Gastrocnemius medialis (tissue), 4 donors: ENCODE data around the gene PPP2R5C. TPM values are rescaled to one million over a fixed set of nuclear protein-coding genes. Genes with fewer than 3 reads are reported as not detected.

Source experiments
- ATAC-seq, 2 donors: fragments of 150-250 bp; one replicate each; pipeline ENCODE4 v1.9.1; 2016
- DNase-seq, 2 donors: peaks; one replicate each; pipeline ENCODE4 v3.0.0-alpha.2; 2019
- H3K27ac ChIP-seq, 4 donors: fragments of 200-600 bp; sonication (generic); 1 replicate in 1 of 4; 2 replicates in 3 of 4; pipeline ENCODE4 v1.5.1; 2016 to 2018; ENCODE audit warnings: mild to moderate bottlenecking in 2 of 4, moderate library complexity in 1 of 4
- H3K27me3 ChIP-seq, 3 donors: fragments of 200-600 bp; sonication (generic) in 2 of 3; 1 replicate in 1 of 3; 2 replicates in 2 of 3; pipeline versions ENCODE4 v1.5.1 to v1.6.0; 2016 to 2019; ENCODE audit warnings: mild to moderate bottlenecking in 1 of 3, moderate library complexity in 1 of 3
- H3K36me3 ChIP-seq, 2 donors: fragments of 200-600 bp; sonication (generic) in 1 of 2; one replicate each; pipeline ENCODE4 v1.5.1; 2017 to 2018
- H3K4me1 ChIP-seq, 2 donors: fragments of 200-600 bp; sonication (generic) in 1 of 2; one replicate each; pipeline ENCODE4 v1.5.1; 2016 to 2017; ENCODE audit warnings: mild to moderate bottlenecking in 2 of 2
- H3K4me3 ChIP-seq, 4 donors: fragments of 200-600 bp; sonication (generic) in 3 of 4; 1 replicate in 1 of 4; 2 replicates in 3 of 4; pipeline ENCODE4 v1.5.1; 2016 to 2019; ENCODE audit warnings: mild to moderate bottlenecking in 2 of 4
- H3K9me3 ChIP-seq, 3 donors: fragments of 200-600 bp; sonication (generic) in 2 of 3; 1 replicate in 1 of 3; 2 replicates in 2 of 3; pipeline ENCODE4 v1.5.1; 2016 to 2019
- POLR2A ChIP-seq, 2 donors: fragments of 450-650 bp; IDR thresholded peaks; one replicate each; pipeline ENCODE4 v1.6.1; 2017; ENCODE audit warnings: antibody characterized with exemption in 2 of 2, mild to moderate bottlenecking in 2 of 2, moderate library complexity in 2 of 2
- in situ Hi-C, 4 donors: fragments of 200-750 bp; cut with MboI; loops; one replicate each; pipeline versions ENCODE4 v1.15.0 to v1.8.0; 2017; ENCODE audit warnings: low sequenced_read_pairs in 4 of 4
- intact Hi-C: fragments of 100-400 bp; cut with DNase I; formaldehyde crosslinking; loops from one replicate; pipeline ENCODE4 v1.15.1; 2023; ENCODE audit warnings: low total_unique reads
- total RNA-seq, 4 donors: library from RNA; depleted of rRNA; stranded (reverse); fragments of >200 nt; gene quantifications; one replicate each; pipeline versions ENCODE4 v1.1.0 to v1.2.3, GENCODE V29; 2016
- TF ChIP-seq, protein P1 (sequence below), 5 experiments: fragments of 450-650 bp in 3 of 5; fragments of 200-600 bp in 2 of 5; sonication (generic) in 2 of 5; IDR thresholded peaks in 4 of 5; conservative IDR thresholded peaks in 1 of 5; 1 replicate in 4 of 5; 2 replicates in 1 of 5; pipeline ENCODE4 v1.5.1; 2016 to 2019; ENCODE audit warnings: antibody characterized with exemption in 5 of 5, mild to moderate bottlenecking in 3 of 5, moderate library complexity in 3 of 5

The PPP2R5C gene
- total RNA-seq, 4 donors from 2014 or later, result 35.4 to 65.9 (median 49.3) TPM

DNA sequence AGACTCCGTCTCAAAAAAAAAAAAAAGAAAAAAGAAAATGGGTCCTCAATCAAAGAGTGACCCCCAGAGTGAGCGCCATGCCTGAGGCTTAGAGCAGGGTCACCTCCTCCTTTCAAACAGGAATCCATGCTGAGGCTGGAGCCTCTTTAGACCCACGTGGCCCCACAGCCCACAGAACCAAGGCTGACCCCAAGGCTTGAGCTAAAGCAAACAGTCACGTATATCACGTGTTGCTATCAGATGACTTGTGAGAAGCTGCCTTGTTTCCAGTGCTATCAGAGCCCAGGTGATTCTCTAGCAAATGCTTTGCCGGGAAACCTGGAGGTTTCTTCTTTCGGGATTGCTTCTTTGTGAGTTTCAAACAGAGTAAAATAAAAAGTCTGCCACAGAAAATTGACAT, 171.2 kb downstream of the PPP2R5C start:
- no peak for DNase-seq
- intact Hi-C loops (no loop called here), in situ Hi-C loops (loop anchor here in 2 of 4 donors (25.0 kb wide), 1 partner anchor 170 kb away; the partner anchor contains the start of gene PPP2R5C (in 2 of the 2))

GRCh38 chr14:101933209-101933608, 171.7 kb downstream of the PPP2R5C start:
- no peak for TF ChIP-seq POLR2A (IDR thresholded peaks at IDR 0.05)
- TF ChIP-seq, protein P1, sequence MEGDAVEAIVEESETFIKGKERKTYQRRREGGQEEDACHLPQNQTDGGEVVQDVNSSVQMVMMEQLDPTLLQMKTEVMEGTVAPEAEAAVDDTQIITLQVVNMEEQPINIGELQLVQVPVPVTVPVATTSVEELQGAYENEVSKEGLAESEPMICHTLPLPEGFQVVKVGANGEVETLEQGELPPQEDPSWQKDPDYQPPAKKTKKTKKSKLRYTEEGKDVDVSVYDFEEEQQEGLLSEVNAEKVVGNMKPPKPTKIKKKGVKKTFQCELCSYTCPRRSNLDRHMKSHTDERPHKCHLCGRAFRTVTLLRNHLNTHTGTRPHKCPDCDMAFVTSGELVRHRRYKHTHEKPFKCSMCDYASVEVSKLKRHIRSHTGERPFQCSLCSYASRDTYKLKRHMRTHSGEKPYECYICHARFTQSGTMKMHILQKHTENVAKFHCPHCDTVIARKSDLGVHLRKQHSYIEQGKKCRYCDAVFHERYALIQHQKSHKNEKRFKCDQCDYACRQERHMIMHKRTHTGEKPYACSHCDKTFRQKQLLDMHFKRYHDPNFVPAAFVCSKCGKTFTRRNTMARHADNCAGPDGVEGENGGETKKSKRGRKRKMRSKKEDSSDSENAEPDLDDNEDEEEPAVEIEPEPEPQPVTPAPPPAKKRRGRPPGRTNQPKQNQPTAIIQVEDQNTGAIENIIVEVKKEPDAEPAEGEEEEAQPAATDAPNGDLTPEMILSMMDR (IDR thresholded peaks at IDR 0.05 in 4 of 5, conservative IDR thresholded peaks at IDR 0.05 in 1 of 5), result no peak
- no peaks in the 10 kb centered on the region for H3K36me3 ChIP-seq
- ATAC-seq (no peak), DNase-seq (no peak)
- peaks cover 6 to 7% of the 10 kb centered on the region in 2 donors for H3K4me1 ChIP-seq
- H3K27me3 ChIP-seq, result no peaks in the 10 kb centered on the region
- in situ Hi-C loops (loop anchor here in 2 of 4 donors (25.0 kb wide), 1 partner anchor 171 kb away; the partner anchor contains the start of gene PPP2R5C (in 2 of the 2)), intact Hi-C loops (no loop called here)
- no peak overlapping the region for H3K4me3 ChIP-seq
- H3K27ac ChIP-seq, result no peak overlapping the region
- H3K9me3 ChIP-seq, result no peaks in the 10 kb centered on the region

More for the DNA sequence above, 171.2 kb downstream of the PPP2R5C start:
- TF ChIP-seq POLR2A (IDR thresholded peaks at IDR 0.05), result no peak
- TF ChIP-seq, protein P1 (IDR thresholded peaks at IDR 0.05 in 4 of 5, conservative IDR thresholded peaks at IDR 0.05 in 1 of 5), result no peak
- Histone ChIP-seq H3K4me1 (peaks cover 9% of the 10 kb centered on the region in 2 donors), H3K4me3 (no peak overlapping the region), H3K27me3 (no peaks in the 10 kb centered on the region), H3K36me3 (no peaks in the 10 kb centered on the region), H3K9me3 (no peaks in the 10 kb centered on the region), H3K27ac (no peak overlapping the region)
- no peak for ATAC-seq

- no peak for DNase-seq
- Histone ChIP-seq H3K4me1 (no peaks in the 10 kb centered on the region), H3K27me3 (no peaks in the 10 kb centered on the region), H3K4me3 (no peak overlapping the region), H3K36me3 (no peaks in the 10 kb centered on the region), H3K9me3 (no peaks in the 10 kb centered on the region), H3K27ac (no peak overlapping the region)
- no peak for ATAC-seq
- in situ Hi-C loops, result loop anchor here in 2 of 4 donors (25.0 kb wide), 1 partner anchor 172 kb away; the partner anchor contains the start of gene PPP2R5C (in 2 of the 2)
- TF ChIP-seq, protein P1 (IDR thresholded peaks at IDR 0.05 in 4 of 5, conservative IDR thresholded peaks at IDR 0.05 in 1 of 5), result no peak
- TF ChIP-seq POLR2A (IDR thresholded peaks at IDR 0.05), result no peak
- intact Hi-C loops, result no loop called here
These were observed 173.2 kb downstream of the PPP2R5C start for GRCh38 chr14:101934601-101935150.

GRCh38 chr14:101937926-101938767, 176.6 kb downstream of the PPP2R5C start:
- in situ Hi-C loops, result loop anchor here in 2 of 4 donors (25.0 kb wide), 1 partner anchor 176 kb away; the partner anchor contains the start of gene PPP2R5C (in 2 of the 2)
- H3K27ac ChIP-seq, result no peak overlapping the region
- no peak overlapping the region for H3K4me3 ChIP-seq
- H3K36me3 ChIP-seq, result no peaks in the 10 kb centered on the region
- intact Hi-C loops, result no loop called here
- no peaks in the 10 kb centered on the region for H3K27me3 ChIP-seq
- no peak for DNase-seq
- H3K9me3 ChIP-seq, result no peaks in the 10 kb centered on the region
- no peak for TF ChIP-seq POLR2A (IDR thresholded peaks at IDR 0.05)
- no peak for ATAC-seq
- no peaks in the 10 kb centered on the region for H3K4me1 ChIP-seq

GRCh38 chr14:101939646-101940170, 178.2 kb downstream of the PPP2R5C start:
- in situ Hi-C loops (loop anchor here in 3 of 4 donors (10.0 to 25.0 kb wide), 2 partner anchors 165 to 177 kb away; partner anchors contain the start of gene PPP2R5C (in 2 of the 3)), intact Hi-C loops (no loop called here)
- DNase-seq (no peak), ATAC-seq (no peak)
- no peaks in the 10 kb centered on the region for H3K4me1 ChIP-seq
- H3K4me3 ChIP-seq, result no peak overlapping the region
- H3K9me3 ChIP-seq, result no peaks in the 10 kb centered on the region
- TF ChIP-seq, protein P1 (IDR thresholded peaks at IDR 0.05 in 4 of 5, conservative IDR thresholded peaks at IDR 0.05 in 1 of 5), result no peak
- TF ChIP-seq POLR2A (IDR thresholded peaks at IDR 0.05), result no peak
- H3K27me3 ChIP-seq, result no peaks in the 10 kb centered on the region
- H3K36me3 ChIP-seq, result no peaks in the 10 kb centered on the region
- no peak overlapping the region for H3K27ac ChIP-seq
